GM10847 (cell line): Measurements from ENCODE around the gene BMP2K.

Experiments used
- POLR2A ChIP-seq: IDR thresholded peaks from 2 replicates; pipeline ENCODE4 v1.6.1; 2011; ENCODE audit not compliant: insufficient read length; ENCODE audit errors: extremely low read depth

Gene BMP2K

GRCh38 chr4:78776079-78776728 is at the start of gene BMP2K:
Gene BMP2K (plus strand): TSS chr4:78776350. CDS start chr4:78776544, 194 bp downstream.
- peak; percentile 85 for TF ChIP-seq POLR2A

- TF ChIP-seq POLR2A: no peak
Observed at GRCh38 chr4:78726546-78726945, 49.6 kb upstream of the BMP2K start.

DNA sequence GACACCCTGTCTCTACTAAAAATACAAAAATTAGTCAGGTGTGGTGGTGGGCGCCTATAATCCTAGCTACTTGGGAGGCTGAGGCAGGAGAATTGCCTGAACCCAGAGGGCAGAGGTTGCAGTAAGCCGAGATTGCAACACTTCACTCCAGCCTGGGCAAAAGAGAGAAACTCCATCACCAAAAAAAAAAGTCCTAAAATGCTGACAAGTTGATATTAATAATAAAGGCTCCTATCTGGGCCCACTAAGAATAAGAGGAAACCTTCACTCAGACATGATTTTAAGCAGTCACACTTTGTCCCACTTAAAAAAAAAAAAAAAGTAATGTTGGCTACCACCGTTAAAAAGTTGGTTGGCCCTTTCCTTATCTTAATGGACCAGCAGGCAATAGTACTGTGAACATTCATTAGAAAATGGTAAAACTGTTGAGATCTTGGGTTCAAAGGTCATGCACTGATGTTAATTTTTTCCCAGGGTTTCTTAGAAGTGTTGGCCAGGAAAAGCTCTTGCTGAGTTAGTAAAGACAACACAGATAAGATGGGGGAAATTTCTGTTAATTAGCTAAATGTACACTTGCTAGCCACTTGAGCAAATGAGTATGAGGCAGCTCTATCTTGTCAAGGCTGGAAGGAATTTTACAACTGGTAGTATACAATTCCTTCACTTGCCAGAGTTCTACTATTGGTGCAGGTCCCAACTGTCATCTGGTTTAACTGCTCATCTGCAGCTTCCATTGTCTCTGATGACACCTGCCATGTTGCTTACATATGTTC is 43.6 kb upstream of the BMP2K start:
- no peak for TF ChIP-seq POLR2A

DNA sequence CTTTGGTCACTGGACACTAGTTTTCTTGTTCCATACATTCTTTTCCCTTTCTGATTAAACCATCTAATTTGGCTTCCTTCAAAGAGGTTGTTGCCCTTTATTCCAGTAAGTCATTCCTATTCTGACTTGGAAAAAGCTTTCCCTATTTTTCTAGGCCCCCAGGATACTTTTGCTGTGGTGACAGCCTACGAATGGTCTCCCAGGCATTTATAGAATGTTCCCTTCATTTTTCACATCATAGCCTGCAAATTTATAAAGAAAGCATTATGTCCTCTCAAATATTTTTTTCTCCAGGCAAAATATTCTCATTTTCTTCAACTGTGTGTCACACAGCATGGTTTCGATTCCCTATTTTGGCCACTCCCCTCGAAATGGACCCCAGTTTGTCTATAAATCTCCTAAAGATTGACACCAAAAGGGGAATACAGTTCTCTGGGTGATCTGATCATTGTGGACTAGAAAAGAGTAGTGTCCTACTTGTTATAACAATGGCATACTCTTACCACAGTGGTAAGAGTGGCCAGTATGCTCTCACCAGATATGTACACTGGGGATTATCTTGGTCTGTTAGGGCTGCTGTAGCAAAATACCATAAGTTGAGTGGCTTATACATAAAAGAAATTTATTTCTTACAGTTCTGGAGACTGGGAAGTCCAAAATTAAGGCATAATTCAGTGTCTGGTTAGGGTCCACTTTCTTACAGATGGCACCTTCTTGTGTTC is 41.5 kb upstream of the BMP2K start:
- TF ChIP-seq POLR2A: no peak

- no peak for TF ChIP-seq POLR2A
Observed at GRCh38 chr4:78735697-78736096, 40.5 kb upstream of the BMP2K start.

DNA sequence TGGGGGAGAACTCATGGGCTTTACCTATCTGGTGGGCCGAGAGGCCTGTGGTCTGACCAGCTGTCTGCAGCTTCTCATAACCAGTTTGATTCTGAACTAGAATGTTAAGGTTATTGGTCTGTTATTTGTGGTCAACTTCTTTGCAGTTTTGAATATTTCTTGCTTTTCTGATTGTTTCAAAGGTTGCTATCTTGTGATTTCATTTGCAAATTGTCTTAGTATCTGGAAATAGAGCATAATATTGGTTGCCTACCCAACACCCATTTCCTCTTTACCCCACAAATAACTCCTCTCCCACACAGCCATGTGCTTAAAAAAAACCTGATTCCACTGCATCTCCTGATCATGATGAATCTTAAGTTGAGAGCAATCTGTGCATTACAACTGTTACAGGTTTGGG is 39.1 kb upstream of the BMP2K start:
- no peak for TF ChIP-seq POLR2A

- no peak for TF ChIP-seq POLR2A
Observed at GRCh38 chr4:78737973-78738372, 38.2 kb upstream of the BMP2K start.

- no peak for TF ChIP-seq POLR2A
Observed at GRCh38 chr4:78742300-78742699, 33.9 kb upstream of the BMP2K start.

DNA sequence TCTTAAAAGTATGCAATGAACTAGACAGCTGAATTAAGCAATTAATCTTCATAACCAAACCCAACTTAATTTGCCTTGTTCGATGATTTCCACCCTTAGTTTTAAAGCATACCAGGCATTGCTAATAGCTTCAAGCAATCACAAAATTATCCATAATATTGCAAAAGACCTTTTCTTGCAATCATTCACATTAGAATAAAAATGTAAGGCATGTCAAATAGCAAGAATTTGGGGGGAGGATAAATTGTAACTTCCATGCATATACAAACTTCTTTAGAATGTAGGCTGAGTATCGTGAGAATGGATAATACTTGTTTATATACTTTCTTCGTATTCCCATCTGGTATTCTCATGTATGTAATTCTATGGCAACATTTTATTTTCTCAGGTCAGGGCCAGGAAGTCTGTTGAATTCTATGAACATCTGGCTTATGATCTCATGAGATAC is 28.7 kb upstream of the BMP2K start:
- TF ChIP-seq POLR2A: no peak

DNA sequence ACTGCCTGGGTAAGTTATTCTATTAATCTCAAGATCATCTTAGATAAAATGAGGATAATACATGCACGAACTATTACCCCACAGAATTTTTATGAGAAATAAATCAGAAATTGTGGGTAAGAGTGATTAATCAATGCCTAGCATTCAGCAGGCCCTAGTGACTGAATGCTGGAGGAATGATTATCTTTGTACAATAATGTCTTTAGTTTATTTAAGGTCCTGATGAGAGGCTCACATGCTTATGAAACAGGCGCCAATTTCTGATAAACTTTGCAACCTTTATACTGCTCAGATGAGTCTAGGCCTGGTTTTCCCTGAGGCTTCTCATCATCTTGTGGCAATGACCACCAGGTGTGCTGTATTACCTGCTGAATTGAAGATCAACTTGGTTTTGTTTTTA is 27.8 kb upstream of the BMP2K start:
- no peak for TF ChIP-seq POLR2A

DNA sequence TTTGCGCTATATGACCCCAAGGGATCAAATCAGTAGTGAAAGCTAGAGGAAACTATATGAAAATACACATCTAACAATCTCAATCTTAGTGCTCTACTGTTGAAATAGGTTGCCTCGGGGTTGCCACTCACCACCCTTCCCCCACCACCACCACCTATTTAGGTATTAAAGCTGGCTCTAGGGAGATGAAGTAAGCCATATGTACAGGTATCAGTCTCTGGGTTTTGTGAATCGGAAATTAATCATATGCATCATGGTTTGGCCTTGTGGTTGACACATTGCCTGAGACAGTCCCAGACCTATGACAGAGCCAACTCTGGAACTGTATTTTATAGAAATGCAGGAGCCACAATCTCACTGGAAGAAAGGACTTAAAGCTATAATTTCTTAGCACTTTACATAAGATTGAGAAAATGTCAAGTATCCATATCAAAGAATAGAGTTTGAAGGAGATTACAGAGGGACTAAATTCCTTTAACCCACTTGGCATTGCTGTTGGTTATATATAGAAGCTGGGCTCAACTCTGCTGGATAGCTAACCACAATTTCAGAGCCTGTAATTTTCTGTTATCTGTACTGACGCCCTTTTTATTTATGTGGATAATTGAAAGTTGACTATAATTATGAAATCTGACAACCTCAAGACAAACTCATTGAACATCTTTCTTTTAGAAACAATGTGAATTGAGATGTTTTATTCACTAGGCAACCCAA is 26.7 kb upstream of the BMP2K start:
- TF ChIP-seq POLR2A: no peak

DNA sequence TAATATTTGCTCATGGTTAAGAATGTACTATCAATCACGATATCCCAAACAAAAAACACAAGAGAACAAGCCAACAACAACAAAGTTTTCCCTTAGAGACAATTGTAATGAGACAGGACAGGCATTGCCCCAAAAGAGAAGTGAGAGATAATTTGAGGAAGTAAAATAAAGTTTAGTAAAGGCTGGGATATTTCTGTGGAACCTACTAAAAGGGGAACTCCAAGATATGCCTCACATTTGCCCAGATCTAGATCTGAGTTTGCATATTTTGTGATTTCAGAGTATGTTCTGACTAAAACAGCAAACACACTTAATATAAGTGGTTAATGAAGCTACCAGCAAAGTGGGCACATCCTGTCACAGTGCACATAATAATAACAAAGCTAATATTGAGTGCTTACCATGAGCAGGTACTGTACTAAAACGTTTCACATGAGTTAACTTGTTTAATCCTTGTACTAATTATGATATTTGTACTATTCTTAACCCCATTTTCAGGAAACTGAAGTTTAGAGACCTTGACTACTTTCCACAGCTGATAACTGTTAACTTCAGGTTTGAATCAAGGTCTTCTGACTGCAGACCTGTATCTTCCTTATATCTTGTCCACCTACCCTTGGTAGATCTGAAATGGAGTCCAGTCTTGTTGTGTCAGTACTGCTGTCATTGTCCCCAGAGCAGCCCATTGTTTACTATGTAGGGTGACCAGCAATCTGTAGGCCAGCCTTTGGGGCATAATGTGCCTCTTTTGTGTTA is 26.0 kb upstream of the BMP2K start:
- TF ChIP-seq POLR2A: no peak

DNA sequence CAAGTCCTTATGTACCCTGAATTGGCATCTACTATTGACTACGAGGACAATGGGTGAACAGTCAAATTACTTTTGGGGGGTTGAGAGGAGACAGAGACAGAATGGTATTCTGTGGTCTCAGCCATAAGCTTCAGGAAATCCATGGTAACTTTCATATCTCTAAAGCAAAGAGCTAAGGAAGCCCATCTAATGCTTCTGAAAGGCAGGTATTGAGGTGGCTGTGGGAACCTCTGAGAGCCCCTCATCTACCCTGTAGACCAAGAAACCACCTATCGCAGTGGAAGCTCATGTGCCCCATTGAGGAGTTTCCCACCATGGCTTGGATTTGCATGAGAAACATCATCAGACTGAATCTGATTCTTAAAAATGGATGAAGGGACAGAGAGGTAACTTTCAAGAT is 23.1 kb upstream of the BMP2K start:
- TF ChIP-seq POLR2A: no peak

GRCh38 chr4:78754872-78755271 is 21.3 kb upstream of the BMP2K start:
- no peak for TF ChIP-seq POLR2A

GRCh38 chr4:78756137-78756536 is 20.0 kb upstream of the BMP2K start:
- no peak for TF ChIP-seq POLR2A
